H1 (cell line): Measurements from ENCODE around the gene PPP2R3C.

ENCODE experiments used
- CHD2 ChIP-seq: IDR thresholded peaks from 2 replicates; pipeline ENCODE4 v1.6.1; 2012; ENCODE audit warnings: low read length, improper control_type of control experiment
- CREB1 ChIP-seq: IDR thresholded peaks from 2 replicates; pipeline ENCODE4 v1.6.1; 2012; ENCODE audit warnings: inconsistent platforms
- EP300 ChIP-seq, 2 experiments: IDR thresholded peaks; 1 replicate in 1 of 2; 2 replicates in 1 of 2; pipeline ENCODE4 v1.6.1; 2011 to 2012; ENCODE audit warnings: low read depth in 2 of 2, low read length in 2 of 2, mild to moderate bottlenecking in 2 of 2, borderline replicate concordance in 1 of 2, inconsistent platforms in 1 of 2, moderate library complexity in 1 of 2
- POLR2A ChIP-seq, 2 experiments: IDR thresholded peaks; 1 replicate in 1 of 2; 2 replicates in 1 of 2; pipeline ENCODE4 v1.6.1; 2011; ENCODE audit warnings: low read depth in 2 of 2, low read length in 2 of 2, mild to moderate bottlenecking in 2 of 2; ENCODE audit errors: control extremely low read depth in 1 of 2
- SIX5 ChIP-seq: IDR thresholded peaks from 2 replicates; pipeline ENCODE4 v1.6.1; 2011; ENCODE audit warnings: mild to moderate bottlenecking, low read depth, low read length
- SP1 ChIP-seq: IDR thresholded peaks from 2 replicates; pipeline ENCODE4 v1.6.1; 2011; ENCODE audit warnings: low read depth, low read length
- TAF7 ChIP-seq: optimal IDR thresholded peaks from 2 replicates; pipeline ENCODE3; 2011; ENCODE audit warnings: low read depth, mild to moderate bottlenecking, inconsistent platforms, low read length, moderate library complexity, borderline replicate concordance
- TF ChIP-seq, protein P1 (sequence below): IDR thresholded peaks from 2 replicates; pipeline ENCODE4 v1.6.1; 2011; ENCODE audit warnings: low read depth, mild to moderate bottlenecking, low read length; ENCODE audit not compliant: insufficient read depth
- TF ChIP-seq, protein P2 (sequence below): IDR thresholded peaks from 2 replicates; pipeline ENCODE4 v1.6.1; 2012; ENCODE audit warnings: inconsistent platforms
- TF ChIP-seq, protein P3 (sequence below), 3 experiments: IDR thresholded peaks; 1 replicate in 2 of 3; 2 replicates in 1 of 3; pipeline versions ENCODE4 v1.5.1 to v1.6.1; 2011; ENCODE audit warnings: low read length in 3 of 3, mild to moderate bottlenecking in 3 of 3, inconsistent platforms in 2 of 3, low read depth in 1 of 3, moderate library complexity in 1 of 3; ENCODE audit not compliant: insufficient read depth in 1 of 3; ENCODE audit errors: control extremely low read depth in 1 of 3

DNA sequence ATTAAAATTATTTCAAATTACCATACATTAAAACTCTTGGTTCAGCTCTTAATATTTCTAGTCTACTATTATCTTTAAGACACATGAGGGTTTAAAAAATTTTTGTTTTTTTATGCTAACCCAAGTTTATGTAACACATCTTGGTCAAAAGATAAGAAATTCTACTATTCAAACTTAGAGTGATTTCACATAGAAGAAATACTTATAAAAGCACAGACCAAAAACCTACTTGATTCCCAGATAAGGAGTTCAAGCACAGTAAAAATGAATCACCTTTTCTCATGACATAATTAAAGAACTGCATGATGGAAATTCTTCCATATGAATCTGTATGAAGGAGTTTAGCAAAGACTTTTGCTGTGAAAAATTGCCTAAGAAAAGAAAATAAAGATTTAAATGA, 13.9 kb downstream of the PPP2R3C start:
- TF ChIP-seq CHD2 (no peak), SIX5 (no peak), CREB1 (no peak), TAF7 (no peak), SP1 (no peak), EP300 (IDR thresholded peaks at IDR 0.05; ENCODE audit: borderline replicate concordance in 1 of 2, low read depth in 2 of 2, low read length in 2 of 2) (no peak), POLR2A (IDR thresholded peaks at IDR 0.05; ENCODE audit: control extremely low read depth in 1 of 2, low read depth in 2 of 2, low read length in 2 of 2) (no peak)
- TF ChIP-seq, protein P1, sequence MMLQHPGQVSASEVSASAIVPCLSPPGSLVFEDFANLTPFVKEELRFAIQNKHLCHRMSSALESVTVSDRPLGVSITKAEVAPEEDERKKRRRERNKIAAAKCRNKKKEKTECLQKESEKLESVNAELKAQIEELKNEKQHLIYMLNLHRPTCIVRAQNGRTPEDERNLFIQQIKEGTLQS: no peak
- TF ChIP-seq, protein P2, sequence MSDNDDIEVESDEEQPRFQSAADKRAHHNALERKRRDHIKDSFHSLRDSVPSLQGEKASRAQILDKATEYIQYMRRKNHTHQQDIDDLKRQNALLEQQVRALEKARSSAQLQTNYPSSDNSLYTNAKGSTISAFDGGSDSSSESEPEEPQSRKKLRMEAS: no peak
- TF ChIP-seq, protein P3, sequence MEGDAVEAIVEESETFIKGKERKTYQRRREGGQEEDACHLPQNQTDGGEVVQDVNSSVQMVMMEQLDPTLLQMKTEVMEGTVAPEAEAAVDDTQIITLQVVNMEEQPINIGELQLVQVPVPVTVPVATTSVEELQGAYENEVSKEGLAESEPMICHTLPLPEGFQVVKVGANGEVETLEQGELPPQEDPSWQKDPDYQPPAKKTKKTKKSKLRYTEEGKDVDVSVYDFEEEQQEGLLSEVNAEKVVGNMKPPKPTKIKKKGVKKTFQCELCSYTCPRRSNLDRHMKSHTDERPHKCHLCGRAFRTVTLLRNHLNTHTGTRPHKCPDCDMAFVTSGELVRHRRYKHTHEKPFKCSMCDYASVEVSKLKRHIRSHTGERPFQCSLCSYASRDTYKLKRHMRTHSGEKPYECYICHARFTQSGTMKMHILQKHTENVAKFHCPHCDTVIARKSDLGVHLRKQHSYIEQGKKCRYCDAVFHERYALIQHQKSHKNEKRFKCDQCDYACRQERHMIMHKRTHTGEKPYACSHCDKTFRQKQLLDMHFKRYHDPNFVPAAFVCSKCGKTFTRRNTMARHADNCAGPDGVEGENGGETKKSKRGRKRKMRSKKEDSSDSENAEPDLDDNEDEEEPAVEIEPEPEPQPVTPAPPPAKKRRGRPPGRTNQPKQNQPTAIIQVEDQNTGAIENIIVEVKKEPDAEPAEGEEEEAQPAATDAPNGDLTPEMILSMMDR (IDR thresholded peaks at IDR 0.05; ENCODE audit: control extremely low read depth in 1 of 3, insufficient read depth in 1 of 3, low read depth in 1 of 3, low read length in 3 of 3): no peak
